Transverse colon (tissue), 4 donors: ENCODE measurements around the gene ACADS. TPM values are rescaled to one million over a fixed set of nuclear protein-coding genes. Genes with fewer than 3 reads are reported as not detected.
"Not testable (repeated sequence)": the region's sequence is repeated elsewhere in the genome, so short reads cannot be mapped to it uniquely, and the experiment has no call there.

Experiments
- DNase-seq: peaks from one replicate; pipeline ENCODE4 v3.0.0-alpha.2; 2019
- H3K27ac ChIP-seq, 4 donors: fragments of 200-600 bp; sonication (generic); 2 replicates each; pipeline ENCODE4 v1.5.1; 2016 to 2018; ENCODE audit warnings: inconsistent platforms in 4 of 4
- H3K27me3 ChIP-seq: fragments of 200-600 bp; sonication (generic); 2 replicates; pipeline ENCODE4 v1.5.1; 2017; ENCODE audit warnings: inconsistent platforms
- H3K36me3 ChIP-seq, 4 donors: fragments of 200-600 bp; sonication (generic); 2 replicates each; pipeline ENCODE4 v1.5.1; 2017 to 2019; ENCODE audit warnings: inconsistent platforms in 4 of 4
- H3K4me1 ChIP-seq, 4 donors: fragments of 200-600 bp; sonication (generic); 2 replicates each; pipeline ENCODE4 v1.5.1; 2017 to 2020; ENCODE audit warnings: inconsistent platforms in 4 of 4
- H3K4me3 ChIP-seq, 4 donors: fragments of 200-600 bp; sonication (generic); 1 replicate in 1 of 4; 2 replicates in 3 of 4; pipeline versions ENCODE4 v1.5.1 to v1.6.1; 2017 to 2019; ENCODE audit warnings: inconsistent platforms in 4 of 4
- H3K9me3 ChIP-seq, 2 donors: fragments of 200-600 bp; sonication (generic); 2 replicates each; pipeline ENCODE4 v1.5.1; 2017 to 2019; ENCODE audit warnings: inconsistent platforms in 2 of 2
- CTCF ChIP-seq, 5 experiments: fragments of 200-600 bp in 3 of 5; fragments of 450-650 bp in 2 of 5; sonication (generic) in 3 of 5; IDR thresholded peaks; 1 replicate in 2 of 5; 2 replicates in 3 of 5; pipeline ENCODE4 v1.5.1; 2016 to 2017; ENCODE audit warnings: antibody characterized with exemption in 5 of 5, inconsistent platforms in 3 of 5, mild to moderate bottlenecking in 2 of 5, moderate library complexity in 1 of 5
- EP300 ChIP-seq: sonication (generic); formaldehyde crosslinking; IDR thresholded peaks from one replicate; pipeline ENCODE4 v1.6.1; 2017; ENCODE audit warnings: antibody characterized with exemption, low read depth
- POLR2A ChIP-seq: fragments of 450-650 bp; IDR thresholded peaks from one replicate; pipeline ENCODE4 v1.6.1; 2016; ENCODE audit warnings: antibody characterized with exemption, mild to moderate bottlenecking, moderate library complexity
- POLR2AphosphoS5 ChIP-seq, 3 donors: sonication (generic); formaldehyde crosslinking; IDR thresholded peaks; one replicate each; pipeline ENCODE4 v1.6.1; 2016; ENCODE audit warnings: antibody characterized with exemption in 3 of 3
- WGBS, 2 donors: methylation state at CpG; one replicate each; pipeline ENCODE4 v1.1.5; 2018; ENCODE audit warnings: low coverage in 1 of 2; 5-methylcytosine and 5-hydroxymethylcytosine counted together
- in situ Hi-C, 4 donors: fragments of 200-750 bp; cut with MboI; loops; one replicate each; pipeline versions ENCODE4 v1.15.0 to v1.15.1; 2017; ENCODE audit warnings: low sequenced_read_pairs in 3 of 4, low pct_ligation_motif_present in 1 of 4, low pct_unique_long_range_greater_than_20kb in 1 of 4
- intact Hi-C: fragments of 100-400 bp; cut with DNase I; formaldehyde crosslinking; loops from one replicate; pipeline ENCODE4 v1.15.1; 2023; ENCODE audit warnings: low total_unique reads
- total RNA-seq, 4 donors: library from RNA; depleted of rRNA; stranded (reverse); fragments of >200 nt; gene quantifications; one replicate each; pipeline ENCODE4 v1.1.0, GENCODE V29; 2016

The ACADS gene
- total RNA-seq, 4 donors from 2014 or later, result 224 to 338 (median 297) TPM

GRCh38 chr12:120726510-120726793, 826 bp downstream of the ACADS start:
- H3K36me3 ChIP-seq, result peaks cover 0 to 27% (median 2%) of the 10 kb centered on the region in 4 donors
- H3K4me1 ChIP-seq, result peaks cover 7 to 35% (median 12%) of the 10 kb centered on the region in 4 donors
- DNase-seq, result no peak
- no peaks in the 10 kb centered on the region for H3K27me3 ChIP-seq
- H3K4me3 ChIP-seq, result peak overlapping the region in 3 of 4 donors; percentile 53 to 72 (median 67)
- intact Hi-C loops (no loop called here), in situ Hi-C loops (no loop called here)
- 65 to 80% methylated on average over 2 to 9 of the region's 9 CpGs for WGBS, 2 donors
- TF ChIP-seq EP300 (no peak), POLR2AphosphoS5 (IDR thresholded peaks at IDR 0.05) (no peak), CTCF (IDR thresholded peaks at IDR 0.05) (no peak)
- peak overlapping the region; percentile 86 to 90 (median 90) for H3K27ac ChIP-seq
- H3K9me3 ChIP-seq, result no peaks in the 10 kb centered on the region

GRCh38 chr12:120726961-120727360, 1.3 kb downstream of the ACADS start:
- Histone ChIP-seq H3K36me3 (peaks cover 0 to 24% (median 1%) of the 10 kb centered on the region in 4 donors), H3K27ac (peak overlapping the region; percentile 86 to 90 (median 90)), H3K4me1 (peaks cover 7 to 35% (median 12%) of the 10 kb centered on the region in 4 donors), H3K27me3 (no peaks in the 10 kb centered on the region), H3K4me3 (peak overlapping the region in 3 of 4 donors; percentile 53 to 72 (median 67)), H3K9me3 (no peaks in the 10 kb centered on the region)
- 73% methylated on average over 7 of the region's 9 CpGs; no CpG with 5 or more reads in 1 of the 2 donors for WGBS, 2 donors
- intact Hi-C loops, result no loop called here
- no peak for TF ChIP-seq EP300
- TF ChIP-seq POLR2AphosphoS5 (IDR thresholded peaks at IDR 0.05), result no peak
- TF ChIP-seq POLR2A, result no peak
- no peak for TF ChIP-seq CTCF (IDR thresholded peaks at IDR 0.05)
- no peak for DNase-seq
- in situ Hi-C loops, result no loop called here

GRCh38 chr12:120732198-120732597, 6.6 kb downstream of the ACADS start:
- DNase-seq, H3K9me3 ChIP-seq, H3K4me3 ChIP-seq, in situ Hi-C loops, H3K27me3 ChIP-seq, intact Hi-C loops, H3K27ac ChIP-seq: not testable (repeated sequence)
- peaks cover 0 to 16% (median 0%) of the 10 kb centered on the region in 4 donors for H3K36me3 ChIP-seq
- peaks cover 0 to 21% (median 4%) of the 10 kb centered on the region in 4 donors for H3K4me1 ChIP-seq
- WGBS, 2 donors, result 96% methylated on average over 22 of the region's 35 CpGs; no CpG with 5 or more reads in 1 of the 2 donors

GRCh38 chr12:120733574-120733973, 7.9 kb downstream of the ACADS start:
- H3K4me1 ChIP-seq, result peaks cover 0 to 7% (median 0%) of the 10 kb centered on the region in 4 donors
- H3K4me3 ChIP-seq, result no peak overlapping the region
- H3K27me3 ChIP-seq, result no peaks in the 10 kb centered on the region
- DNase-seq, result no peak
- peaks cover 0 to 16% (median 4%) of the 10 kb centered on the region in 4 donors for H3K36me3 ChIP-seq
- no peak overlapping the region for H3K27ac ChIP-seq
- no peak for TF ChIP-seq CTCF (IDR thresholded peaks at IDR 0.05)
- TF ChIP-seq EP300, result no peak
- TF ChIP-seq POLR2AphosphoS5 (IDR thresholded peaks at IDR 0.05), result no peak
- no peak for TF ChIP-seq POLR2A
- H3K9me3 ChIP-seq, result no peaks in the 10 kb centered on the region
- 89% methylated on average over 3 of the region's 3 CpGs; no CpG with 5 or more reads in 1 of the 2 donors for WGBS, 2 donors
- intact Hi-C loops, result no loop called here
- in situ Hi-C loops, result no loop called here

GRCh38 chr12:120734210-120734609, 8.6 kb downstream of the ACADS start:
- peaks cover 0 to 16% (median 7%) of the 10 kb centered on the region in 4 donors for H3K36me3 ChIP-seq
- intact Hi-C loops, result no loop called here
- in situ Hi-C loops, result no loop called here

More at GRCh38 chr12:120734210-120734609, 8.6 kb downstream of the ACADS start:
- Histone ChIP-seq H3K4me3 (no peak overlapping the region), H3K9me3 (no peaks in the 10 kb centered on the region), H3K27me3 (no peaks in the 10 kb centered on the region), H3K4me1 (peaks cover 0 to 4% (median 0%) of the 10 kb centered on the region in 4 donors), H3K27ac (no peak overlapping the region)
- TF ChIP-seq CTCF (IDR thresholded peaks at IDR 0.05) (no peak), EP300 (no peak)
- 93% methylated on average over 10 of the region's 10 CpGs; no CpG with 5 or more reads in 1 of the 2 donors for WGBS, 2 donors
- no peak for DNase-seq
